ENCODE data around the gene TMEM205. TPM values are rescaled to one million over a fixed set of nuclear protein-coding genes. Genes with fewer than 3 reads are reported as not detected.

TMEM205 gene
- total and polyA plus RNA-seq, 2 experiments from 2014 or later: 123 to 293 TPM

- TF ChIP-seq ZNF462 (CRISPR knock-in tag; IDR thresholded peaks at IDR 0.05) (no peak), CTCF (conservative IDR thresholded peaks at IDR 0.05; ENCODE audit: low read depth in 2 of 2) (no peak), ZNF331 (CRISPR knock-in tag; IDR thresholded peaks at IDR 0.05; ENCODE audit: low read depth) (no peak), CREB1 (CRISPR knock-in tag; IDR thresholded peaks at IDR 0.05; ENCODE audit: low read depth) (no peak), POLR2AphosphoS5 (IDR thresholded peaks at IDR 0.05; ENCODE audit: low read depth) (no peak), NANOG (IDR thresholded peaks at IDR 0.05; ENCODE audit: borderline replicate concordance) (no peak), ZNF114 (CRISPR knock-in tag; IDR thresholded peaks at IDR 0.05) (no peak), ETS1 (IDR thresholded peaks at IDR 0.05) (no peak), EZH2phosphoT487 (IDR thresholded peaks at IDR 0.05; ENCODE audit: unreplicated experiment) (no peak)
Measured at GRCh38 chr19:11384778-11385129, 38.7 kb upstream of the TMEM205 start (continued).

Data from GM23338 (cell line).